RWPE2 (cell line): ENCODE data around the gene PSMC3IP.
"Not testable (repeated sequence)": the region's sequence is repeated elsewhere in the genome, so short reads cannot be mapped to it uniquely, and the experiment has no call there.

Experiments used
- ATAC-seq: fragments of 200-7000 bp; cut with Tn5 transposase; 3 replicates; pipeline ENCODE4 v1.9.1; 2021; ENCODE audit warnings: low read depth
- DNase-seq: peaks from one replicate; pipeline ENCODE4 v3.0.0-alpha.2; 2020; ENCODE audit warnings: low spot score
- H3K27ac ChIP-seq: fragments of 450-650 bp; 2 replicates; pipeline ENCODE4 v1.5.1; 2017; ENCODE audit warnings: mild to moderate bottlenecking; ENCODE audit not compliant: poor library complexity, severe bottlenecking
- H3K27me3 ChIP-seq: fragments of 250-450 bp; sonication (Bioruptor Pico); 2 replicates; pipeline ENCODE4 v1.5.1; 2021; ENCODE audit warnings: mild to moderate bottlenecking, moderate library complexity; ENCODE audit not compliant: insufficient read depth, poor library complexity, severe bottlenecking
- H3K36me3 ChIP-seq: fragments of 250-450 bp; sonication (Bioruptor Pico); 2 replicates; pipeline ENCODE4 v1.5.1; 2020; ENCODE audit warnings: low read depth, mild to moderate bottlenecking, moderate library complexity
- H3K4me1 ChIP-seq: fragments of 250-450 bp; sonication (Bioruptor Pico); 2 replicates; pipeline ENCODE4 v1.5.1; 2021; ENCODE audit warnings: mild to moderate bottlenecking, moderate library complexity; ENCODE audit not compliant: insufficient read depth, poor library complexity, severe bottlenecking
- H3K4me3 ChIP-seq: fragments of 250-450 bp; sonication (Bioruptor Pico); 2 replicates; pipeline ENCODE4 v1.5.1; 2021; ENCODE audit warnings: mild to moderate bottlenecking, moderate library complexity; ENCODE audit not compliant: severe bottlenecking
- H3K9me3 ChIP-seq: fragments of 250-450 bp; sonication (Bioruptor Pico); 2 replicates; pipeline ENCODE4 v1.5.1; 2021; ENCODE audit warnings: mild to moderate bottlenecking, moderate library complexity; ENCODE audit not compliant: severe bottlenecking
- CTCF ChIP-seq: fragments of 450-650 bp; IDR thresholded peaks from one replicate; pipeline ENCODE4 v1.5.1; 2017; ENCODE audit warnings: mild to moderate bottlenecking, moderate library complexity; ENCODE audit not compliant: poor library complexity, severe bottlenecking

Gene PSMC3IP

GRCh38 chr17:42553161-42553818 is 24.2 kb downstream of the PSMC3IP start:
- H3K4me1 ChIP-seq: no peaks in the 10 kb centered on the region
- no peaks in the 10 kb centered on the region for H3K9me3 ChIP-seq
- no peaks in the 10 kb centered on the region for H3K27me3 ChIP-seq
- DNase-seq (no peak), ATAC-seq (peak; percentile 49)
- H3K36me3 ChIP-seq: no peaks in the 10 kb centered on the region
- H3K27ac ChIP-seq: peak overlapping the region; percentile 74
- no peak for TF ChIP-seq CTCF
- H3K4me3 ChIP-seq: peak overlapping the region; percentile 83

- not testable (repeated sequence) for ATAC-seq, H3K36me3 ChIP-seq, DNase-seq, H3K4me1 ChIP-seq, H3K9me3 ChIP-seq, H3K27me3 ChIP-seq
- H3K4me3 ChIP-seq: peak within 1 kb of the TSS; percentile 83
- H3K27ac ChIP-seq: peak within 1 kb of the TSS; percentile 74
Measured at GRCh38 chr17:42552736-42553135, 24.8 kb downstream of the PSMC3IP start, which contains the start of gene HSD17B1. Gene HSD17B1 (plus strand): TSS chr17:42552923. CDS start chr17:42552934, 11 bp downstream.

- Histone ChIP-seq H3K4me1 (no peaks in the 10 kb centered on the region), H3K4me3 (no peak overlapping the region), H3K36me3 (no peaks in the 10 kb centered on the region), H3K9me3 (no peaks in the 10 kb centered on the region), H3K27me3 (no peaks in the 10 kb centered on the region), H3K27ac (no peak overlapping the region)
- DNase-seq (no peak), ATAC-seq (no peak)
- no peak for TF ChIP-seq CTCF
Measured at GRCh38 chr17:42548993-42549755, 28.4 kb downstream of the PSMC3IP start.

GRCh38 chr17:42548070-42548837 is 29.3 kb downstream of the PSMC3IP start:
- Histone ChIP-seq H3K4me1 (no peaks in the 10 kb centered on the region), H3K36me3 (no peaks in the 10 kb centered on the region), H3K27me3 (no peaks in the 10 kb centered on the region), H3K27ac (no peak overlapping the region), H3K9me3 (no peaks in the 10 kb centered on the region), H3K4me3 (peak overlapping the region; percentile 27)
- peak; percentile 86 for ATAC-seq
- peak; percentile 89 for DNase-seq
- peak; percentile 79 for TF ChIP-seq CTCF

DNA sequence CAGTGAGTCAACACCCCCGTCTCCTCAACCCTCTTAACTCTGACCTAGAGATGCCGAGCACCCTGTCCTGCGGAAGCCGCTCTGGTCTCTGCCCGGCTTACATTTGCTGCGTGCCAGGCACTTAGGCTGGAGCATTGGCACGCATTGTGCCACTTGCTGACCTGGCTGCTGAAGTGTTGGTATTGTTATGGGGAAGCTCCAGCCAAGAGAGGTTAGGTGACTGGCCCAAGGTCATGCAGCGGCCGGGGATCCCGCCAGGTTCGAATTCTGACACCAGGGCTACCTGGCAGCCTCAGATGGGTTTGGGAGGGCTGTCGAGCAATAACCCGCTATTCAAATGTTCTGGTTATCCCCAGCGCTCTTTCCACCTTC is 29.8 kb downstream of the PSMC3IP start:
- Histone ChIP-seq H3K9me3 (no peaks in the 10 kb centered on the region), H3K27me3 (no peaks in the 10 kb centered on the region), H3K4me3 (no peak overlapping the region), H3K36me3 (no peaks in the 10 kb centered on the region), H3K27ac (no peak overlapping the region), H3K4me1 (no peaks in the 10 kb centered on the region)
- no peak for ATAC-seq
- no peak for TF ChIP-seq CTCF
- no peak for DNase-seq
